Endothelial cell (in vitro differentiated cells): ENCODE measurements around the gene LEMD2. TPM values are rescaled to one million over a fixed set of nuclear protein-coding genes. Genes with fewer than 3 reads are reported as not detected.
A peak's percentile ranks its signal among the peaks of the same experiment; 100 is the strongest.

Experiments used
- DNase-seq: peaks from one replicate; pipeline ENCODE4 v3.0.0; 2021; ENCODE audit warnings: low spot score
- H3K27ac Mint-ChIP-seq: one replicate; pipeline ENCODE4 v1.8.0; 2021; ENCODE audit warnings: mixed read lengths, inconsistent platforms; ENCODE audit not compliant: unreplicated experiment
- H3K27me3 Mint-ChIP-seq: one replicate; pipeline ENCODE4 v1.8.0; 2021; ENCODE audit warnings: mild to moderate bottlenecking, moderate library complexity, mixed read lengths, inconsistent platforms; ENCODE audit not compliant: unreplicated experiment
- H3K36me3 Mint-ChIP-seq: one replicate; pipeline ENCODE4 v1.8.0; 2021; ENCODE audit warnings: mild to moderate bottlenecking, low read depth, mixed read lengths, inconsistent platforms; ENCODE audit not compliant: unreplicated experiment
- H3K4me1 Mint-ChIP-seq: one replicate; pipeline ENCODE4 v1.8.0; 2021; ENCODE audit warnings: mild to moderate bottlenecking, mixed read lengths, inconsistent platforms; ENCODE audit not compliant: unreplicated experiment
- H3K4me3 Mint-ChIP-seq: one replicate; pipeline ENCODE4 v1.8.0; 2021; ENCODE audit warnings: mild to moderate bottlenecking, mixed read lengths, inconsistent platforms; ENCODE audit not compliant: unreplicated experiment
- H3K9me3 Mint-ChIP-seq: one replicate; pipeline ENCODE4 v1.8.0; 2021; ENCODE audit warnings: mixed read lengths, inconsistent platforms; ENCODE audit not compliant: unreplicated experiment
- total RNA-seq: library from RNA; stranded (reverse); fragmentation: NEBNext Ultra II Directional; extraction: Animal tissue kit (Norgen Biotek cat#: 25700); gene quantifications from one replicate; pipeline ENCODE4 v1.2.1, GENCODE V29; 2021; ENCODE audit not compliant: unreplicated experiment
- TF ChIP-seq, protein P1 (sequence below): fragments of 200-600 bp; sonication (generic); IDR thresholded peaks from one replicate; pipeline ENCODE4 v1.5.0; 2021; ENCODE audit warnings: antibody characterized with exemption; ENCODE audit not compliant: unreplicated experiment

The LEMD2 gene
- total RNA-seq, 1 donor from 2014 or later = 105 TPM

DNA sequence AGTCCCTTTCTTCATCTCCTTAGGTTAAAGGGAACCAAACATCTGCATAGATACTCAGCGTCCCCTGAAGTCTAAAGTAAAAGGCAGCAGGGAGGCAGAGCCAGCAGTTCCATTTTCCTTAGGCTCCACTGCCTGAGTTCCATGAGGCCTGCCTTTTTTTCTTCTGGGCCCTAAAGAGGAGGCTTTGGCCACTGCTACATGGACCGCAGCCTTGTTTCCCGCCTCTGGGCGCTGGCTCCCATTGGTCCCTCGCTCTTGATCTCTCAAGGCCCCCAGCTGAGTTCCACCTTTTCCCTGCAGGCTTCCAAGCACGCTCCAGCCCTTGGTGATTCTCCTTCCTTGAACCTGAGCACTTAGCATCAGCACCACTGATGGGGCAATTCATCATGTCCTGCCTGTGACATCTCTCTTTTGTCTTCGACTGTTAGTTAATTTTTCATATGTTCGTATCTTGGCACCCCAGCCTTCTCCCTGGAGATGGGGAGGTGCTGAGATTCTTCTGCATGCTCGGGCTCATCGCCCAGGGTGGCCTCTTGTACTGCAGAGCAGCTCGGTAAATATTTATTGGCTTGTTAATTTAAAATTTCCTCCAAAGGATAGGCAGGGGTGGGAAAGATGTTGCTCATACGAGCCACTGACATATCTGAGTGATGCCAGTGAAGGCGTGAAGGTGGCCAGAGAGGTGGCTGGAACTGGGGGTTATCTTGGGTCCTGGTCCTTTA lies 11.5 kb upstream of the LEMD2 start:
- Mint-ChIP-seq H3K4me1 (peaks cover 12% of the 10 kb centered on the region), H3K27ac (no peak overlapping the region), H3K36me3 (no peaks in the 10 kb centered on the region), H3K9me3 (no peaks in the 10 kb centered on the region), H3K27me3 (peaks cover 8% of the 10 kb centered on the region), H3K4me3 (no peak overlapping the region)
- no peak for DNase-seq
- TF ChIP-seq, protein P1, sequence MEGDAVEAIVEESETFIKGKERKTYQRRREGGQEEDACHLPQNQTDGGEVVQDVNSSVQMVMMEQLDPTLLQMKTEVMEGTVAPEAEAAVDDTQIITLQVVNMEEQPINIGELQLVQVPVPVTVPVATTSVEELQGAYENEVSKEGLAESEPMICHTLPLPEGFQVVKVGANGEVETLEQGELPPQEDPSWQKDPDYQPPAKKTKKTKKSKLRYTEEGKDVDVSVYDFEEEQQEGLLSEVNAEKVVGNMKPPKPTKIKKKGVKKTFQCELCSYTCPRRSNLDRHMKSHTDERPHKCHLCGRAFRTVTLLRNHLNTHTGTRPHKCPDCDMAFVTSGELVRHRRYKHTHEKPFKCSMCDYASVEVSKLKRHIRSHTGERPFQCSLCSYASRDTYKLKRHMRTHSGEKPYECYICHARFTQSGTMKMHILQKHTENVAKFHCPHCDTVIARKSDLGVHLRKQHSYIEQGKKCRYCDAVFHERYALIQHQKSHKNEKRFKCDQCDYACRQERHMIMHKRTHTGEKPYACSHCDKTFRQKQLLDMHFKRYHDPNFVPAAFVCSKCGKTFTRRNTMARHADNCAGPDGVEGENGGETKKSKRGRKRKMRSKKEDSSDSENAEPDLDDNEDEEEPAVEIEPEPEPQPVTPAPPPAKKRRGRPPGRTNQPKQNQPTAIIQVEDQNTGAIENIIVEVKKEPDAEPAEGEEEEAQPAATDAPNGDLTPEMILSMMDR = no peak

DNA sequence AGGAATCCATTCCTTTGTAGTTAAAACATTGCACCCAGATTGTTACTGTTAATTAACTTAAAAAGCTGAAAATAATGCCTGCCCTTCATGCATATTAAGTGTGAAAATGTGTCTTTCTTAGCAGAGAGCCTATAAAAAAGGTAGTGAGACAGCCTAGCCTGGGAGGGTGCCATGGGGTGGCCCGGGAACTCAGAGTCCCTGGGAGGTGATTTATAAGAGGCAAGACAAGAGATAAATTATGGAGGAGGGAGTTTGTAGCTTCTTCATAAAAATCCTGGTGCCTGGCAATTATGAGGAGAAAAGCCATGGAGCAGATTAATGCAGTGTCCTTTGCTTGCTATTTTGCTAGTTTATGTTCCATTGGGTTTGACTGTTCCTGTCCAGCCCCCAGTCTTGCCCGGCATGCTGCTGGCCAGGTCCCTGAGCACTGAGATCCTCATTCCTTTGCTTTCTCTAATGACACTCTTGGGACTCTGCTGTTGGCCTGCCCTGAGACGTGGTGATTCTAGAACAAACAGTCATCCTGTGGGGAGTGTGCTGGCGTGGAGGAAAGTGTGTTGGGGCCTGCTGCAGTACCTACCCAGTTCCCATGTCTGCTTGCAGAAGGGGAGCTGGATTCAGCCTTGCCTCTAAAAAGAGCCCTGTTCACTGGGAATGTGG lies 10.7 kb upstream of the LEMD2 start:
- Mint-ChIP-seq H3K27me3 (peaks cover 8% of the 10 kb centered on the region), H3K27ac (no peak overlapping the region), H3K4me1 (peaks cover 12% of the 10 kb centered on the region), H3K9me3 (no peaks in the 10 kb centered on the region), H3K36me3 (no peaks in the 10 kb centered on the region), H3K4me3 (no peak overlapping the region)
- no peak for DNase-seq
- TF ChIP-seq, protein P1 = no peak

GRCh38 chr6:33798343-33798848 lies 9.5 kb upstream of the LEMD2 start:
- TF ChIP-seq, protein P1 = no peak
- no peak for DNase-seq
- Mint-ChIP-seq H3K27ac (no peak overlapping the region), H3K4me3 (no peak overlapping the region), H3K4me1 (peaks cover 16% of the 10 kb centered on the region), H3K9me3 (no peaks in the 10 kb centered on the region), H3K36me3 (no peaks in the 10 kb centered on the region), H3K27me3 (peaks cover 8% of the 10 kb centered on the region)

DNA sequence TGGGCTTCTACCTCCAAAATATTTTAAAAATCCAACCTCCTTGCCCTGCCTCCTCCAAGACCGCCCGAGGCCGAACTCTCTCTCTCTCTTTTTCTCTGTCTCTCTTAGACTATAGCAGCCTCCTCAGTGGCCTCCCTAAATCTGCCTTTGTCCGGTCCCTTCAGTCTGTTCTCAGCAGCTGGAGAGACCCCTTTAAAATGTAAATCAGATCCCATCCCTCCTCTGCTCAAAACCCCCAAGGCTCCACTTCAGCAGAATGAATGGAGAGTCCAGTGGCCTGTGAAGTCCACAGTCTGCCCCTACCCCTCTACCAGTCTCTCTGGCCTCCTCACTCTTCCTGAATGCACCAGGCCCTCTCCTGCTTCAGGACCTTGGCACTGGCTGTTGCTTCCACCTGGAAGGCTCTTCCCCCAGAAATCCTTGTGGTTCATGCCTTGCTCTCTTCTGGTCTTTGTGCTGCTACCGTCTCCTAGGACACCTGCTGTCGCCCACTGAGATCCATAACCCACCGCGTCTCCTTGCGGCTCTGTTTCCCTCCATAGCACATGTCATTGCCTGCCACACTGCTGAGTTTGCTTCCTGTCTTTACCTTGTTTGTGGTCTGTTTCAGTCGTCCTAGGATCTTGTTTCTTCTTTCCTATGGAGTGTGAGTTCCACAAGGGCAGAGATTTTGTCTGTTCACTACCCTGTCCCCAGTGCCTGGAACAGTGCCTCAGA lies 8.9 kb upstream of the LEMD2 start:
- H3K36me3 Mint-ChIP-seq = no peaks in the 10 kb centered on the region
- no peak overlapping the region for H3K27ac Mint-ChIP-seq
- H3K4me3 Mint-ChIP-seq = peak overlapping the region; percentile 12
- H3K9me3 Mint-ChIP-seq = no peaks in the 10 kb centered on the region
- peaks cover 8% of the 10 kb centered on the region for H3K27me3 Mint-ChIP-seq
- TF ChIP-seq, protein P1 = no peak
- no peak for DNase-seq
- peaks cover 16% of the 10 kb centered on the region for H3K4me1 Mint-ChIP-seq
